Naive thymus-derived CD8-positive, alpha-beta T cell (primary cell): Measurements from ENCODE around the gene ADSL. TPM values are rescaled to one million over a fixed set of nuclear protein-coding genes. Genes with fewer than 3 reads are reported as not detected.

Experiments
- ATAC-seq, 2 donors: fragments of 150-1000 bp; cut with Tn5 transposase in 1 of 2; sonication (Bioruptor Pico), chemical (Tn5 transposase) in 1 of 2; 1 replicate in 1 of 2; 2 replicates in 1 of 2; pipeline ENCODE4 v1.10.0; 2021; ENCODE audit warnings: mild to moderate bottlenecking in 2 of 2, moderate library complexity in 2 of 2
- POLR2A ChIA-PET: fragments of 350-600 bp; sonication (Branson Sonifier 250); formaldehyde crosslinking; loops from one replicate; lab custom pipeline; 2021; ENCODE audit warnings: antibody characterized with exemption; lab: Charles Lee
- DNase-seq, 10 donors: peaks; one replicate each; pipeline versions ENCODE4 v3.0.0 to v3.0.0-alpha.2; 2020 to 2022
- H3K27ac Mint-ChIP-seq, 10 donors: one replicate each; pipeline ENCODE4 v1.8.0; 2020 to 2022; ENCODE audit warnings: mild to moderate bottlenecking in 10 of 10, mixed read lengths in 10 of 10, moderate library complexity in 4 of 10, inconsistent platforms in 1 of 10
- H3K27me3 Mint-ChIP-seq, 5 donors: one replicate each; pipeline ENCODE4 v1.8.0; 2021 to 2022; ENCODE audit warnings: mixed read lengths in 5 of 5
- H3K36me3 Mint-ChIP-seq, 3 donors: one replicate each; pipeline ENCODE4 v1.8.0; 2020 to 2022; ENCODE audit warnings: mixed read lengths in 3 of 3, mild to moderate bottlenecking in 2 of 3, inconsistent platforms in 1 of 3
- H3K4me1 Mint-ChIP-seq, 4 donors: one replicate each; pipeline ENCODE4 v1.8.0; 2021 to 2022; ENCODE audit warnings: mixed read lengths in 4 of 4
- H3K4me3 Mint-ChIP-seq, 10 donors: one replicate each; pipeline ENCODE4 v1.8.0; 2020 to 2022; ENCODE audit warnings: mild to moderate bottlenecking in 10 of 10, mixed read lengths in 10 of 10, moderate library complexity in 6 of 10, inconsistent platforms in 1 of 10
- H3K9me3 Mint-ChIP-seq, 9 donors: one replicate each; pipeline ENCODE4 v1.8.0; 2020 to 2022; ENCODE audit warnings: mixed read lengths in 9 of 9, mild to moderate bottlenecking in 3 of 9, inconsistent platforms in 1 of 9, moderate library complexity in 1 of 9
- polyA plus RNA-seq, 3 donors: library from polyadenylated mRNA; unstranded; fragments of 300-500 nt; fragmentation: Illumina TruSeq; gene quantifications; one replicate each; pipeline ENCODE4 v1.2.3, GENCODE V29; 2021
- total RNA-seq, 8 experiments: library from RNA in 2 of 8; stranded (reverse) in 2 of 8; gene quantifications; one replicate each; pipeline ENCODE4 v1.2.3 and lab custom pipeline; 2021 to 2026

The ADSL gene
- total and polyA plus RNA-seq, 5 experiments from 2014 or later = 63.2 to 130 (median 97.0) TPM

GRCh38 chr22:40328546-40329456, 17.5 kb upstream of the ADSL start:
- peaks cover 49 to 100% (median 96%) of the 10 kb centered on the region in 4 donors for H3K4me1 Mint-ChIP-seq
- peaks cover 0 to 13% (median 5%) of the 10 kb centered on the region in 3 donors for H3K36me3 Mint-ChIP-seq
- ATAC-seq = no peak
- H3K9me3 Mint-ChIP-seq = no peaks in the 10 kb centered on the region
- no peak for DNase-seq
- H3K27ac Mint-ChIP-seq = peak overlapping the region in 9 of 10 donors; percentile 14 to 99 (median 97)
- no peaks in the 10 kb centered on the region for H3K27me3 Mint-ChIP-seq
- POLR2A ChIA-PET = interaction anchor here (0.7 to 3.9 kb wide), 6 partner anchors 11 to 285 kb away, joined by 3 to 36 read pairs (median 6); partner anchors contain the start of gene ADSL
- H3K4me3 Mint-ChIP-seq = peak overlapping the region in 7 of 10 donors; percentile 4 to 73 (median 44)

DNA sequence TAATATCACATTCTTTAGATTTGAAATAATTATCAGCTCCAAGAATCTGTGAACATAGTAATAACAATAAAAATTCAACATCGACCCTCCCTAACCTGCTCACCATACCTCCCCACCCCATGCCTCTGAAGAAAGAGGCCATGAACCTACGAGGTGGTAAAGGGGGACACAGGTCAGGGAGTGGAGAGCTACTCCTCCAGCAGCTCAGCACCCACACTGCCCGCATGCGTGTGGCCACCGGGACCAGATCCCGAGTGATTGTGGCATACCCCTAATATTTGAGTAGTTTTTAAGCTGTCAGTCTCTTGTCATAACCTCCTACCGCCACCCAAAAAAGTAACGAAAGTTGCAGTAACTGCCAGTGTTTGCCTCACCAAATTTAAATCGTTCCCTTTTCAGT, 16.8 kb upstream of the ADSL start:
- H3K27me3 Mint-ChIP-seq = no peaks in the 10 kb centered on the region

DNA sequence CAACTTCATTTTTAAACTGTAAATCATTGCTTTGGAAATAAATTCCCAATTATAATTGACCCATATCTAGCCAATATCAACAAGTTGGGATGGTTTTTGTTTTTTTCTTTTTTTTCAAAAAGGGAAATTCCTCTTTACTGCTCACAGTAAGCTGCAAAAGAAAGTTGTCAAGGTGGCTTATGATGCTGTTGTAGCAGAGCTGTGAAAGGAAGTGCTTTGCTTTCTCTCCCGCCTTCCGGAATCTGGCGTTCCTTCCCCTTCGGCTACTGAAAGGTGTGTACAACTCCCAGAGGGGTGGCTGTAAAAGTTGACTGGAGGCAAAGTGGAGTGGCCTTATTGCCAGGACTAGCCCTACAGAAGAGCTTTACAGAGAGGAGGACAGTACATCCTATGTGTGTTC, 16.2 kb upstream of the ADSL start:
- peak overlapping the region in 9 of 10 donors; percentile 25 to 72 (median 60) for H3K4me3 Mint-ChIP-seq
- no peaks in the 10 kb centered on the region for H3K27me3 Mint-ChIP-seq
- ATAC-seq (no peak), DNase-seq (no peak)
- H3K27ac Mint-ChIP-seq = peak overlapping the region; percentile 15 to 99 (median 96)
- peaks cover 56 to 100% (median 96%) of the 10 kb centered on the region in 4 donors for H3K4me1 Mint-ChIP-seq
- POLR2A ChIA-PET = interaction anchor here (0.6 to 3.9 kb wide), 9 partner anchors 9 to 1599 kb away, joined by 3 to 36 read pairs (median 4); partner anchors contain the start of gene ADSL
- H3K36me3 Mint-ChIP-seq = peaks cover 0 to 13% (median 5%) of the 10 kb centered on the region in 3 donors
- H3K9me3 Mint-ChIP-seq = no peaks in the 10 kb centered on the region

More for the DNA sequence above, 16.8 kb upstream of the ADSL start:
- Mint-ChIP-seq H3K4me1 (peaks cover 52 to 100% (median 96%) of the 10 kb centered on the region in 4 donors), H3K9me3 (no peaks in the 10 kb centered on the region), H3K27ac (peak overlapping the region; percentile 14 to 99 (median 96)), H3K4me3 (peak overlapping the region in 8 of 10 donors; percentile 11 to 72 (median 50)), H3K36me3 (peaks cover 0 to 13% (median 5%) of the 10 kb centered on the region in 3 donors)
- DNase-seq (no peak), ATAC-seq (no peak)
- POLR2A ChIA-PET = interaction anchor here (0.6 to 3.9 kb wide), 8 partner anchors 10 to 1598 kb away, joined by 3 to 36 read pairs (median 4); partner anchors contain the start of gene ADSL

- H3K9me3 Mint-ChIP-seq = no peaks in the 10 kb centered on the region
- H3K4me3 Mint-ChIP-seq = peak overlapping the region in 6 of 10 donors; percentile 39 to 65 (median 51)
- POLR2A ChIA-PET = interaction anchor here (0.6 to 3.9 kb wide), 7 partner anchors 11 to 287 kb away, joined by 3 to 36 read pairs (median 5); partner anchors contain the start of gene ADSL
- ATAC-seq (no peak), DNase-seq (no peak)
- no peaks in the 10 kb centered on the region for H3K27me3 Mint-ChIP-seq
- peak overlapping the region; percentile 15 to 99 (median 96) for H3K27ac Mint-ChIP-seq
- peaks cover 0 to 13% (median 5%) of the 10 kb centered on the region in 3 donors for H3K36me3 Mint-ChIP-seq
- peaks cover 51 to 99% (median 95%) of the 10 kb centered on the region in 4 donors for H3K4me1 Mint-ChIP-seq
Measured at GRCh38 chr22:40330615-40331014, 15.7 kb upstream of the ADSL start.

GRCh38 chr22:40331706-40332105, 14.6 kb upstream of the ADSL start:
- H3K27me3 Mint-ChIP-seq = no peaks in the 10 kb centered on the region
- DNase-seq = no peak
- peaks cover 0 to 13% (median 5%) of the 10 kb centered on the region in 3 donors for H3K36me3 Mint-ChIP-seq
- POLR2A ChIA-PET = interaction anchor here (0.8 to 3.9 kb wide), 3 partner anchors 15 to 287 kb away, joined by 3 to 36 read pairs (median 4); partner anchors contain the start of gene ADSL
- peak overlapping the region in 9 of 10 donors; percentile 31 to 92 (median 76) for H3K4me3 Mint-ChIP-seq
- ATAC-seq = no peak
- H3K27ac Mint-ChIP-seq = peak overlapping the region; percentile 80 to 99 (median 95)
- no peaks in the 10 kb centered on the region for H3K9me3 Mint-ChIP-seq
- peaks cover 54 to 98% (median 96%) of the 10 kb centered on the region in 4 donors for H3K4me1 Mint-ChIP-seq

GRCh38 chr22:40332319-40332781, 13.9 kb upstream of the ADSL start:
- Mint-ChIP-seq H3K9me3 (no peaks in the 10 kb centered on the region), H3K27me3 (no peaks in the 10 kb centered on the region)

DNA sequence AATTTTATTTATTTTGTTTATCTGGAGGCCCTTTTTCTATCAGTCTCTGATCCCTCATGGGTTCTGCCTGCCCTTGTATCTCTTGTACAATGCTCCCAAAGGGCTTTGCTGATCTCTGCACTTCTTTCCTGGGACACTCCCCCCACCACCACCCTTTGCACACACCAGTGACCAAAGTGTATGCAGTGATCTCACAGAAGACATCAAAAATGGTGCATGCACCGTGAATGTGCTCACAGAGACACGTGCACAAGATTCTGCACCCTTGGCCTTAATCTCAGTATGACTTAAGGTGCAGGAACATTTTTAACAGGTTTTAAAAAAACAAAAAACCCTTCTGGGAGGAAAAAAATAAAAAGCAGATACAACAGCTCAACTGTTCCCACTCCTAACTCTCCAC, 12.2 kb upstream of the ADSL start:
- no peak for ATAC-seq
- no peak for DNase-seq
- H3K27me3 Mint-ChIP-seq = no peaks in the 10 kb centered on the region
- no peaks in the 10 kb centered on the region for H3K9me3 Mint-ChIP-seq
- peak overlapping the region in 8 of 10 donors; percentile 59 to 92 (median 76) for H3K4me3 Mint-ChIP-seq
- POLR2A ChIA-PET = interaction anchor here (0.5 to 4.6 kb wide), 7 partner anchors 10 to 290 kb away, joined by 3 to 91 read pairs (median 8); partner anchors contain the start of gene ADSL
- peaks cover 0 to 10% (median 5%) of the 10 kb centered on the region in 3 donors for H3K36me3 Mint-ChIP-seq
- peak overlapping the region; percentile 80 to 99 (median 95) for H3K27ac Mint-ChIP-seq
- H3K4me1 Mint-ChIP-seq = peaks cover 49 to 92% (median 85%) of the 10 kb centered on the region in 4 donors

More at GRCh38 chr22:40332319-40332781, 13.9 kb upstream of the ADSL start:
- peak; percentile 50 to 64 for ATAC-seq
- POLR2A ChIA-PET = interaction anchor here (1.0 to 3.9 kb wide), 2 partner anchors 14 to 288 kb away, joined by 3 to 36 read pairs; partner anchors contain the start of gene ADSL
- Mint-ChIP-seq H3K4me3 (peak overlapping the region; percentile 44 to 92 (median 78)), H3K27ac (peak overlapping the region; percentile 80 to 99 (median 95)), H3K4me1 (peaks cover 48 to 94% (median 91%) of the 10 kb centered on the region in 4 donors), H3K36me3 (peaks cover 0 to 7% (median 5%) of the 10 kb centered on the region in 3 donors)
- peak in 2 of 10 donors; percentile 67 to 72 for DNase-seq

GRCh38 chr22:40334899-40335298, 11.4 kb upstream of the ADSL start:
- Mint-ChIP-seq H3K4me1 (peaks cover 51 to 88% (median 79%) of the 10 kb centered on the region in 4 donors), H3K36me3 (peaks cover 0 to 10% (median 5%) of the 10 kb centered on the region in 3 donors), H3K4me3 (peak overlapping the region; percentile 59 to 92 (median 74)), H3K27ac (peak overlapping the region; percentile 80 to 99 (median 95)), H3K27me3 (no peaks in the 10 kb centered on the region), H3K9me3 (no peaks in the 10 kb centered on the region)
- POLR2A ChIA-PET = interaction anchor here (0.6 to 4.6 kb wide), 11 partner anchors 11 to 912 kb away, joined by 3 to 91 read pairs (median 4); partner anchors contain the start of gene ADSL
- DNase-seq = peak in 3 of 10 donors; percentile 56 to 77 (median 75)
- ATAC-seq = peak; percentile 56 to 62

DNA sequence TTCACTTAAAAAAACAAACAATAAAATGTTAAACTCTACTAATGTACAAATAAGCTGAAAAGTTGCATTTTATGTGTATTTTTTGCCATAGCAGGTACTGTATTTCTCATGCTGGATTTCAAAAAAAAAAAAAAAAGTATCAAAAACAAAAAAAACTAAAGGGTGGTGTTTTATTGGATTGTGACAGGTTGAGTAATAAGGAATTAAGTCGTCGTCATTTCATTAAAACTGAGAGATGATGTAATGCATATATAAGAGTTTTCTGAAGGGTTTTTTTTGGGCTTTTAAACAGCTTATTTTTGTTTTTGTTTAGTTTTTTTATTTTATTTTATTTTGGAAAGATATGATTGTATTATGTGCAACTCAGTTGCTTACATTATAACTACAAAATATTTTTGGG, 10.9 kb upstream of the ADSL start:
- Mint-ChIP-seq H3K36me3 (peaks cover 0 to 8% (median 4%) of the 10 kb centered on the region in 3 donors), H3K9me3 (no peaks in the 10 kb centered on the region), H3K27me3 (no peaks in the 10 kb centered on the region), H3K4me3 (peak overlapping the region in 9 of 10 donors; percentile 11 to 87 (median 73)), H3K4me1 (peaks cover 52 to 88% (median 77%) of the 10 kb centered on the region in 4 donors), H3K27ac (peak overlapping the region in 7 of 10 donors; percentile 80 to 99 (median 95))
- ATAC-seq = no peak
- POLR2A ChIA-PET = interaction anchor here (0.6 to 4.6 kb wide), 11 partner anchors 11 to 1110 kb away, joined by 3 to 91 read pairs (median 4); partner anchors contain the start of gene ADSL
- no peak for DNase-seq

GRCh38 chr22:40340044-40340443, 6.3 kb upstream of the ADSL start:
- H3K4me3 Mint-ChIP-seq = peak overlapping the region in 2 of 10 donors; percentile 3 to 46

DNA sequence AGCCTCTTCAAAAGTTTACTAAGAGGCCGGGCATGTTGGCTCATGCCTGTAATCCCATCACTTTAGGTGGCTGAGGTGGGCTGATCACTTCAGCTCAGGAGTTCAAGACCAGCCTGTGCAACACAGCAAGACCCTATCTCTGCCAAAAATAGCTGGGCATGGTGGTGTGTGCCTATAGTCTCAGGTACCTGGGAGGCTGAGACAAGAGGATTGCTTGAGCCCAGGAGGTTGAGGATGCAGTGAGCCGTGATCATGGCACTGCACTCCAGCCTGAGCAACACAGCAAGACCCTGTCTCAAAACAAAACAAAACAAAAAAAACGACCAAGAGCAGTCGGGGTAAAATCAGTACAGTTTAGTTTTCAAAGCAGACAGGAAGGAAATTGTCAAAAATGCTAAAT, 4.7 kb upstream of the ADSL start:
- Mint-ChIP-seq H3K27ac (peak overlapping the region; percentile 36 to 89 (median 79)), H3K36me3 (peaks cover 0 to 8% (median 0%) of the 10 kb centered on the region in 3 donors), H3K4me3 (peak overlapping the region in 9 of 10 donors; percentile 24 to 77 (median 57)), H3K4me1 (peaks cover 35 to 71% (median 51%) of the 10 kb centered on the region in 4 donors), H3K27me3 (no peaks in the 10 kb centered on the region), H3K9me3 (no peaks in the 10 kb centered on the region)
- DNase-seq (no peak), ATAC-seq (no peak)
- POLR2A ChIA-PET = interaction anchor here (1.6 to 10.6 kb wide), 2 partner anchors 11 to 17 kb away, joined by 5 to 189 read pairs; no protein-coding TSS in a partner anchor

More at GRCh38 chr22:40340044-40340443, 6.3 kb upstream of the ADSL start:
- peaks cover 42 to 75% (median 59%) of the 10 kb centered on the region in 4 donors for H3K4me1 Mint-ChIP-seq
- ATAC-seq (no peak), DNase-seq (no peak)
- no peaks in the 10 kb centered on the region for H3K27me3 Mint-ChIP-seq
- no peaks in the 10 kb centered on the region for H3K9me3 Mint-ChIP-seq
- H3K27ac Mint-ChIP-seq = peak overlapping the region in 3 of 10 donors; percentile 41 to 64 (median 58)
- peaks cover 0 to 8% (median 0%) of the 10 kb centered on the region in 3 donors for H3K36me3 Mint-ChIP-seq
- POLR2A ChIA-PET = interaction anchor here (0.5 to 10.6 kb wide), 4 partner anchors 11 to 808 kb away, joined by 3 to 189 read pairs (median 4); partner anchors contain the start of gene RPS19BP1
